ENCODE data around the gene MATCAP1. TPM values are rescaled to one million over a fixed set of nuclear protein-coding genes. Genes with fewer than 3 reads are reported as not detected.
A peak's percentile ranks its signal among the peaks of the same experiment; 100 is the strongest.

Gene MATCAP1
- total RNA-seq, 2 donors from 2014 or later = 13.7 to 28.4 TPM

GRCh38 chr16:67185651-67186134 lies 1.9 kb upstream of the MATCAP1 start:
- Histone ChIP-seq H3K4me3 (peak overlapping the region; percentile 90), H3K9me3 (no peaks in the 10 kb centered on the region), H3K4me1 (ENCODE audit: control insufficient read depth in 1 of 2, low read depth in 2 of 2) (peaks cover 11 to 31% of the 10 kb centered on the region in 2 donors), H3K27me3 (replicated peaks; ENCODE audit: insufficient read depth) (no peaks in the 10 kb centered on the region), H3K36me3 (no peaks in the 10 kb centered on the region), H3K27ac (no peak overlapping the region)
- DNase-seq (ENCODE audit: low spot score) (no peak), ATAC-seq (ENCODE audit: insufficient number of reproducible peaks, low FRiP score, low read depth) (no peak)
- TF ChIP-seq CTCF (IDR thresholded peaks at IDR 0.05) = no peak

GRCh38 chr16:67184995-67185650 lies 1.4 kb upstream of the MATCAP1 start:
- peak overlapping the region in 1 of 2 donors; percentile 89 for H3K27ac ChIP-seq
- no peak for ATAC-seq (ENCODE audit: insufficient number of reproducible peaks, low FRiP score, low read depth)
- H3K27me3 ChIP-seq (replicated peaks; ENCODE audit: insufficient read depth) = no peaks in the 10 kb centered on the region
- H3K9me3 ChIP-seq = no peaks in the 10 kb centered on the region
- peaks cover 11 to 31% of the 10 kb centered on the region in 2 donors for H3K4me1 ChIP-seq (ENCODE audit: control insufficient read depth in 1 of 2, low read depth in 2 of 2)
- TF ChIP-seq CTCF (IDR thresholded peaks at IDR 0.05) = peak; percentile 85
- no peaks in the 10 kb centered on the region for H3K36me3 ChIP-seq
- peak; percentile 79 for DNase-seq (ENCODE audit: low spot score)
- peak overlapping the region; percentile 90 for H3K4me3 ChIP-seq

GRCh38 chr16:67184453-67184994 lies 761 bp upstream of the MATCAP1 start:
- H3K4me3 ChIP-seq = peak overlapping the region; percentile 90
- H3K36me3 ChIP-seq = no peaks in the 10 kb centered on the region
- peaks cover 11 to 31% of the 10 kb centered on the region in 2 donors for H3K4me1 ChIP-seq (ENCODE audit: control insufficient read depth in 1 of 2, low read depth in 2 of 2)
- no peaks in the 10 kb centered on the region for H3K27me3 ChIP-seq (replicated peaks; ENCODE audit: insufficient read depth)
- DNase-seq (ENCODE audit: low spot score) (no peak), ATAC-seq (ENCODE audit: insufficient number of reproducible peaks, low FRiP score, low read depth) (no peak)
- TF ChIP-seq CTCF (IDR thresholded peaks at IDR 0.05) = no peak
- peak overlapping the region; percentile 84 to 89 for H3K27ac ChIP-seq
- H3K9me3 ChIP-seq = no peaks in the 10 kb centered on the region

GRCh38 chr16:67183284-67183626 lies 508 bp downstream of the MATCAP1 start:
- TF ChIP-seq CTCF (IDR thresholded peaks at IDR 0.05) = no peak
- H3K27ac ChIP-seq = peak overlapping the region; percentile 84 to 89
- H3K4me3 ChIP-seq = peak overlapping the region; percentile 90
- no peaks in the 10 kb centered on the region for H3K9me3 ChIP-seq
- peaks cover 16 to 39% of the 10 kb centered on the region in 2 donors for H3K4me1 ChIP-seq (ENCODE audit: control insufficient read depth in 1 of 2, low read depth in 2 of 2)
- no peak for DNase-seq (ENCODE audit: low spot score)
- H3K27me3 ChIP-seq (replicated peaks; ENCODE audit: insufficient read depth) = no peaks in the 10 kb centered on the region
- ATAC-seq (ENCODE audit: insufficient number of reproducible peaks, low FRiP score, low read depth) = no peak
- no peaks in the 10 kb centered on the region for H3K36me3 ChIP-seq

GRCh38 chr16:67182288-67182687 lies 1.5 kb downstream of the MATCAP1 start:
- Histone ChIP-seq H3K4me3 (no peak overlapping the region), H3K27ac (no peak overlapping the region), H3K4me1 (ENCODE audit: control insufficient read depth in 1 of 2, low read depth in 2 of 2) (peaks cover 19 to 47% of the 10 kb centered on the region in 2 donors), H3K36me3 (no peaks in the 10 kb centered on the region), H3K9me3 (no peaks in the 10 kb centered on the region), H3K27me3 (replicated peaks; ENCODE audit: insufficient read depth) (no peaks in the 10 kb centered on the region)
- ATAC-seq (ENCODE audit: insufficient number of reproducible peaks, low FRiP score, low read depth) (no peak), DNase-seq (ENCODE audit: low spot score) (no peak)
- no peak for TF ChIP-seq CTCF (IDR thresholded peaks at IDR 0.05)
